ENCODE data around the gene HOXA4. TPM values are rescaled to one million over a fixed set of nuclear protein-coding genes. Genes with fewer than 3 reads are reported as not detected.

HOXA4 gene
- total RNA-seq, 1 experiment from 2014 or later: 2.0 TPM

DNA sequence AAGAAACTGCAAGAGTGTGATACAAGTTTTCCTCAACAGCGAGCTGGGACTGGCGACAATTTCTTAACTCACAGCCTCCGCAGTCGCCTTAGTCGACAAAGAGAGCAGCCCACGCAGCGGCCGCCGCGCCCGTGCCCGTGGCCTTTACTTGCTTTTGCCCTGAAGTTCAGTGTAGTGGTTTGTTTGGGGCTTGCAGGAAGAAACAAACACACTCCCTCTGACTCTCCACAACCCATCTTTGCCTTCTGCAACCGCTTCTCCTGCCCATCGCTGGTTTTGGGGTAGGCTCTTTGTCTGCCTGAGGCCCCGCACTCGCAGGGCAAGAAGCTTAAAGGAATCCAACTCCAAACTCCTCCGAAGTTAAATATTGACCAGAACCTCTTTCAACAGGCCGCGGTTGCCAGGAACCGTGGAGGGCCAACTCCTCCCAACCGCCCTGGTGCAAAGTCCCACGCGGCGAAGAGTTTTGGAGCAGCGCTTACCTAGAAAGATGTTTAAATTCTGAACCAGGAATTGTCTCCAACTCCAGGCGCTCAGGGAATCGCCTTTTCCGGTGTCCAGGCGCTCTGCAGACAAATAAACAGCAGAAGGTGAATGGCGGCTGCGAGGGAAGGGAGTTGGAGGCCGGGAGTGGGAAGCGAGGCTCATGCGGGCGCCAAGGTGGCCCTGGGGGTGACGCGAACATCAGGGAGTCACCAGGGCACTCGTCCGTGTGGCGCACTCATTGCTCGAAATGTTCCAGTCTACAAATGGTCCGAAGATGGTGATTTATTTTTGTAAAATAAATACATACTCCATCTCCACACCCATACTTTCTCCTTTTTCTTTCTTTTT, 8.3 kb downstream of the HOXA4 start:
- Histone ChIP-seq H3K9me2 (ENCODE audit: insufficient read depth) (no peaks in the 10 kb centered on the region), H3K4me3 (replicated peaks in 1 of 2; ENCODE audit: low read depth in 1 of 2, low read length in 2 of 2) (no peak overlapping the region), H3K4me2 (ENCODE audit: low read length) (no peak overlapping the region), H3K36me3 (ENCODE audit: control insufficient read depth in 1 of 2, insufficient read depth in 2 of 2, low read length in 2 of 2) (no peaks in the 10 kb centered on the region), H3K79me2 (ENCODE audit: insufficient read depth, low read length) (no peaks in the 10 kb centered on the region), H3K4me1 (ENCODE audit: control insufficient read depth in 1 of 2, insufficient read depth in 2 of 2, low read length in 2 of 2) (peaks cover 34 to 74% of the 10 kb centered on the region in 2 experiments), H3K9me3 (ENCODE audit: control insufficient read depth in 1 of 2, insufficient read depth in 1 of 2, low read depth in 1 of 2, low read length in 2 of 2) (no peaks in the 10 kb centered on the region), H3K27ac (ENCODE audit: low read depth, low read length) (no peak overlapping the region), H3K27me3 (ENCODE audit: insufficient read depth, low read length) (peaks cover 28% of the 10 kb centered on the region; the same call in 1 of the 2 replicates), H2AFZ (ENCODE audit: low read depth, low read length, poor library complexity, severe bottlenecking) (no peak overlapping the region), H3K9ac (ENCODE audit: low read length) (no peak overlapping the region), H4K20me1 (ENCODE audit: insufficient read depth) (no peaks in the 10 kb centered on the region)
- ATAC-seq (no peak), DNase-seq (ENCODE audit: low read depth, low spot score) (no peak)
- intact Hi-C loops (cut with micrococcal nuclease): no loop called here
- BruUV-seq (replicated peaks): no TSS peak
- TF ChIP-seq, protein P1, sequence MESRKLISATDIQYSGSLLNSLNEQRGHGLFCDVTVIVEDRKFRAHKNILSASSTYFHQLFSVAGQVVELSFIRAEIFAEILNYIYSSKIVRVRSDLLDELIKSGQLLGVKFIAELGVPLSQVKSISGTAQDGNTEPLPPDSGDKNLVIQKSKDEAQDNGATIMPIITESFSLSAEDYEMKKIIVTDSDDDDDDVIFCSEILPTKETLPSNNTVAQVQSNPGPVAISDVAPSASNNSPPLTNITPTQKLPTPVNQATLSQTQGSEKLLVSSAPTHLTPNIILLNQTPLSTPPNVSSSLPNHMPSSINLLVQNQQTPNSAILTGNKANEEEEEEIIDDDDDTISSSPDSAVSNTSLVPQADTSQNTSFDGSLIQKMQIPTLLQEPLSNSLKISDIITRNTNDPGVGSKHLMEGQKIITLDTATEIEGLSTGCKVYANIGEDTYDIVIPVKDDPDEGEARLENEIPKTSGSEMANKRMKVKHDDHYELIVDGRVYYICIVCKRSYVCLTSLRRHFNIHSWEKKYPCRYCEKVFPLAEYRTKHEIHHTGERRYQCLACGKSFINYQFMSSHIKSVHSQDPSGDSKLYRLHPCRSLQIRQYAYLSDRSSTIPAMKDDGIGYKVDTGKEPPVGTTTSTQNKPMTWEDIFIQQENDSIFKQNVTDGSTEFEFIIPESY (IDR thresholded peaks at IDR 0.05; ENCODE audit: extremely low read depth, insufficient replicate concordance, low read length): no peak
- TF ChIP-seq SRF (IDR thresholded peaks at IDR 0.05; ENCODE audit: low read depth) (no peak), ELF1 (IDR thresholded peaks at IDR 0.05; ENCODE audit: borderline replicate concordance, low read depth) (no peak), TCF7L2 (IDR thresholded peaks at IDR 0.05; ENCODE audit: borderline replicate concordance, extremely low read depth, insufficient read depth, insufficient read length) (no peak), EZH2phosphoT487 (IDR thresholded peaks at IDR 0.05; ENCODE audit: borderline replicate concordance) (no peak), YY1 (IDR thresholded peaks at IDR 0.05; ENCODE audit: extremely low read depth, insufficient replicate concordance, low read depth, low read length) (no peak), EZH2 (IDR thresholded peaks at IDR 0.05) (no peak), POLR2AphosphoS5 (IDR thresholded peaks at IDR 0.05; ENCODE audit: low read depth, low read length) (no peak), SIN3A (IDR thresholded peaks at IDR 0.05; ENCODE audit: low read depth) (no peak), CEBPB (IDR thresholded peaks at IDR 0.05; ENCODE audit: low read depth) (no peak), ZFX (IDR thresholded peaks at IDR 0.05) (no peak), RAD21 (IDR thresholded peaks at IDR 0.05; ENCODE audit: low read depth) (no peak), FOSL1 (IDR thresholded peaks at IDR 0.05; ENCODE audit: low read depth) (no peak), ZNF274 (IDR thresholded peaks at IDR 0.05; ENCODE audit: low read depth, low read length) (no peak)
- TF ChIP-seq, protein P2, sequence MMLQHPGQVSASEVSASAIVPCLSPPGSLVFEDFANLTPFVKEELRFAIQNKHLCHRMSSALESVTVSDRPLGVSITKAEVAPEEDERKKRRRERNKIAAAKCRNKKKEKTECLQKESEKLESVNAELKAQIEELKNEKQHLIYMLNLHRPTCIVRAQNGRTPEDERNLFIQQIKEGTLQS (IDR thresholded peaks at IDR 0.05): no peak
- TF ChIP-seq, protein P3, sequence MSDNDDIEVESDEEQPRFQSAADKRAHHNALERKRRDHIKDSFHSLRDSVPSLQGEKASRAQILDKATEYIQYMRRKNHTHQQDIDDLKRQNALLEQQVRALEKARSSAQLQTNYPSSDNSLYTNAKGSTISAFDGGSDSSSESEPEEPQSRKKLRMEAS (IDR thresholded peaks at IDR 0.05): no peak
- POLR2A ChIA-PET: no interaction called here
- CTCF ChIA-PET: no interaction called here
- RAD21 ChIA-PET (ENCODE audit: low non-redundant PET in 1 of 2, low total read pairs in 2 of 2, uncharacterized antibody in 2 of 2, unreplicated experiment in 2 of 2): no interaction called here
